GM19240 (cell line): ENCODE results near the gene MEDAG.

Experiments
- DNase-seq: peaks from one replicate; pipeline ENCODE4 v3.0.0; 2011; ENCODE audit warnings: low spot score; ENCODE audit not compliant: insufficient read length

Gene MEDAG

DNA sequence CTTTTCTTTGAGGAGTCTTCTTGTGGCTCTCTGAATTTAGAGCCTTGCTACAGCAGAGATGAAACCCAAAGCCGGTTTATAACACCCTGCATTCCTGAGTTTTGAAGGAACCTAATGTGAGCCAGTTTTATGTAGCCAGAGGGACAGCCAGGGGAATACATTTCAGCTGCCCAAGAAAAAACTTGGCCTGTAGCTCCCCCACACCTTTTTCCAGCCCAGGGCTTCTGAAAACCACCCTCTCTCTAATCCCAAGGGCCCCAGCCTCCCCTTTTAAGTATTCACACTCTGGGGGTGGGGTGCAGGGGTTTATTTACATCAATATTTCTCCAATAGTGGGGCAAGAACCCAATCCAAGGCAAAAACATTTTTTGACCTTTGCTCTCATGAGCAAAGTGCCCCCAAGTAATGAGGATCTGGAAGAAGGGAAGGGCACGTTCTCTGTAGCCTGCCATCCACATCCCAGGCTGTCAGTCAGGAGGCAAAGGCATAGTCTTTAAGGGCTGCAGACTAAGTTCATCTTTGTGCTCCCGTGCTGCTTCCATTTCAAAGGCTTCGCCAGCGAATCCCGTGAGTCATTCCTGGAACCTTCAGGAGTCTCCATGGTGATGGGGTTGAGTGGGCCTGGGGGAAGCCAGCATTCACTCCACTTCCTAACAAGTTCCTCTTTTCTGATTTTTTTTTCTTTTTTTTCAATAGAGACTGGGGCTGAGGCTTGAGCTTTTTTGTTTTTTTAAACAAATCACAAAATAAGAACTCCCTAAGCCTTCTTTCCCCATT lies 33.2 kb upstream of the MEDAG start:
- DNase-seq = no peak

DNA sequence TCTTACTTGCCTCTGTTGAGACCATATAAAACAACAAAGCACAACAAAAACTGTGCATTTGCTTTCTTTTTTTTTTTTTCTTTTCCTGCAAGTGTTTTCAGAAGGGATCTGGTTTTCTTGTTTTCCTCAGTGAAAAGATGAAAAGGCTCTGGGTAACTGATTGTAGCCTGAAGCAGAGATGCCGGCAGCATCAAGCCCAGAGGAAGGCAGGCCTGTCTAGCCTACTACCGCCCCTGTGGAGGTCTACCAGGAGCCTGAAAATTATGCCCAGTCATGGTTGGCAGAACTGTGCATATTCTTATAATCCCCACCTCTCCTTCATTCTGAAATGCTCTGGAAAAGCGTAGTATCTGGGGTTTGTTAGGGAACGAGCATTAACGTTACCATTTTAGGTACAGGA lies 32.6 kb upstream of the MEDAG start:
- DNase-seq = no peak

- no peak for DNase-seq
Observed at GRCh38 chr13:30874111-30874510, 32.0 kb upstream of the MEDAG start.

DNA sequence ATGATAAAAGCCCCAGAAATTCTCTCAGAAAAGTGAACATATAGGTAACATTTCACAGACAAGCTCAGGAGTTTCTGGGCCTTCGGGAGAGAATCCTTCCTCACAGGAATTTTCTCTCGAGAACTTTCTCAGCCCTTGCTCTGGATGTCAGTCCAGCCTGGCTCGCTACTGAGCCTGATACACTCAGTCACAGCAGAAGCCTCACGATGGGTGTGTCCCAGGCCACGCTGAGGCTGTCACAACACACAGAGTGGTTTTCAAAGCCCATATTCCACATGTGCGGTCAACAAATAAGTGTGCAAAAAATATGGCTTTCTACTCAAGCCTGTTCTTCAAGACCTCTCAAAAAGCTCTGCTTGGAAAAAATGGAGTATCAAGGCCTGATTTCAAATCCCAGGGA lies 31.5 kb upstream of the MEDAG start:
- no peak for DNase-seq

- DNase-seq = no peak
Observed at GRCh38 chr13:30877335-30877734, 28.7 kb upstream of the MEDAG start.

DNA sequence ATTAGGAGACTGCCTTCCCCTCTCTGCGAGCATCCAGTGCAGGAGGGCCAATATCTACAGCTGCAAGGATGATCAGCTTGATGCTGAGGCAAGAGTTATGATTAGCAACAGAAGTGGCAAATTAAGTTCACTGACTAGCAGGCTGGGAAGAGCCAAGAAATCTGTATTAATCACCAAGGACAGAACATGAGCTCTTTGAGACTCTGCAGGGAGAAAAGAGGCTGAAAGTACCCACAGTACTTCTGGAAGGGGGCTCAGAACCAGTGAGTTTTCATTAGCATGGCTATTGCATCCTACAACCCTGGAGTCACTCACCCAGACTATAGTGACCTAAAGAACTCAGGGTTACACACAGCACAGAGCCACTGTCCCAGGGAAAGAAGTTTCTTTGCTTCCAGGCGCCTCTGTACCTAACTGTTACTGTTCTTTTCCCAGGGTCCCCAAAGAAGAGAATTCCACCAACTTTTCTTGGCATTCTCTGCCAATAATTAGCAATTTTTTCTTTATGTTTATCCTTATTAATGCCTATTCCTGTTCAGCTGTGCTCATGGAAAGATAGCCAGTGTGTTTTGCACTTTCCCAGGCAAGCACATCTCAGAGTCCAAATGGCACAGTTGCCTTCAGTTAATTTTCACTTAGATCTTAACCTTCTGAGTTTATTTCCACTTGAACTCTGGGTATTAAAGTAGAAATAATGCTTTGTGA lies 25.8 kb upstream of the MEDAG start:
- DNase-seq = no peak

- DNase-seq = no peak
Observed at GRCh38 chr13:30880856-30881155, 25.3 kb upstream of the MEDAG start.

DNA sequence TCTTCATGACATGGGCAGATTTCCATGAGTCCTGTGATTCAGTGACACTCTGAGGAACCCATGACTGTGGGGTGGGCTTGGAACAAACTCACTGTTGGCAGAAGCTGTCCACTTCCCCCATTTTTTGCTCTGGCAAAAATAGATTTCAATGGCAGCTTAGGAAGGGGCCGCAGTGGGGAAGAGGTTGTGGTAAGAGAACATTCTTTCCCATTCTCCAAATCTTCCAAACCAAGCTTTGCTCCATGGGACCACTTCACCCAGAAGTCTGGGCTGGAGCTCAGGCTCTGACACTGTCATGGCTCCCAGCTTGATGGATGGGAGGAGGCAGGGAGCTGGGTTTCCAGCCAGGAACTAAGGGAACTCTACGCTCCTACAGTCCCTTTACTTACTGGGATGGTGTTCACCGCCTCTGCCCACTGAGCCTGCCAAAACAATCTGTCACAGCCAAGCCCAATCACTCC lies 24.9 kb upstream of the MEDAG start:
- no peak for DNase-seq

- no peak for DNase-seq
Observed at GRCh38 chr13:30882026-30882850, 23.8 kb upstream of the MEDAG start.

- no peak for DNase-seq
Observed at GRCh38 chr13:30882996-30883766, 22.9 kb upstream of the MEDAG start.

DNA sequence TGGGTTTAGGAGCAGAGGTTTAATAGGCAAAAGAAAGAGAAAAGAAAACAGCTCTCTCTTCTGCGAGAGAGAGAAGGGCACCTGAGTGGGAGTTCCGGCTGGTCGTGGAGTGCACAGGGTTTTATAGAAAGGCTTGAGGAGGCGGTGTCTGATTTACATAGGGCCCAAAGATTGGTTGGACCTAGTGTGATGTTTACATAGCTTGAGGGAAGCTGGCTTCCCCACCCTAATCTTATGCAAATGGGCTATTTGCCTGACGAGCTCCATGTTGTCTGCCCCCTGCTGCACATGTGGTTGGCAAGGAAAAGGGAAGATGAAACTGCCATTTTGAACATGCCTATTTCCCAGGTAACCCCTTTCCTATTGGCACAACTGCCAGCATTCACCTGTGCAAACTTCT lies 21.5 kb upstream of the MEDAG start:
- DNase-seq = no peak

- no peak for DNase-seq
Observed at GRCh38 chr13:30889196-30889690, 16.8 kb upstream of the MEDAG start.

DNA sequence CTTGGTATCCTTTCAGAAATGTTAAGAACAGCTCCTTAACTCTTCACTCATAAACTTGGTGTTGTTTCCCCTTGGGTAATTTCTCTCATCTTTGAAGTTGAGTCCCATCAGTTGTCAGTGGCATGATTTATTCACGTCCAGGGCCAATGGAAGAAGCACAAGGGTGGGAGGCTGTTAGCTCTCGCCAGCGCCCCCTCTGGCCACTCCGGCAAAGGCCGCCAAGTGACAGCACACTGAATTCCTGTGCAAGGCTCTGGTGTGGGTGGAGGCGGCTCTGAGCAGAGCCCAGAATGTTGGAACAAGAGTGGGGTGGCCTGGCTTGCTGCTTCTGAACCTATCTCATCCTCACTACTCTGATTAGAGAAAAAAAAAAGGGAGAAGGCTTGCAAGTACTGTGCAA lies 13.1 kb upstream of the MEDAG start:
- DNase-seq = no peak

DNA sequence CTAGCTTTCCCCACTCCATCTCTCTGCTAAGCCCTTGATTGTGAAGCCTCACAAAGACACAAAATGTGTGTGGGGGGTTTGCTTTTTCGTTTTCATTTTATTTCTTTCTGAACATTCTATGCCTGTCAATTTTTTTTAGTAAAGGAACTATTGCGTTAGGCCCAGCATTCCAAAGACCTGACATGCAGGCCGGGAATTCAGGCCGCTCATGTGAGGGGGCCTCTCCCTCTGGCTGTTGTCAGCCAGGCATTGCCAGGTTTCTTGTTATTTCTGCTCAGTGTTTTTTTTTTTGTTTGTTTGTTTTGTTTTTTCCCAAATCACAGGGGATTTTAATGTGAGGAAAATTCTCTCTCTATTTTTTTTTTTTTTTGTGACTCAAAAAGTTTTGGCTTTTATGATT lies 10.3 kb upstream of the MEDAG start:
- DNase-seq = no peak

DNA sequence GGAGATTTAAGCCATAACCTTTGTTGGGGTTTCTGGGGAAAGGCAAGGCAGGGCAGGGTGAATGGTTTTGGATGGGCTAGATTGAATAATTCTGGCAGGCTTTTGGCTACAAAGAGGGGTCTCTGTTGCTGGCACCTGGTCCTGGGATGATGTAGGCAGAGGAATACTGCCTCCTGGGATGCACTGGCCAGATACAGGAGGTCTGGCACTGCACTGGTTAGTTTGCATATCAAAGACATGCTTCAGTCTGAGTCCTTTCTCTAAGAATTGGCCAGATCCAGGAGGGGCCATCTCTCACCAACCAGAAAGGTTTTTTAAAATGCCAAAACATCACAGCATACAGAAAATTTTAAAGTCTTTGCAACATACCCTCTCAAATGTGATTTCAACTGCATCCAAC lies 8.0 kb upstream of the MEDAG start:
- DNase-seq = no peak

- DNase-seq = no peak
Observed at GRCh38 chr13:30898678-30899241, 7.3 kb upstream of the MEDAG start.

- no peak for DNase-seq
Observed at GRCh38 chr13:30900436-30900835, 5.6 kb upstream of the MEDAG start.

DNA sequence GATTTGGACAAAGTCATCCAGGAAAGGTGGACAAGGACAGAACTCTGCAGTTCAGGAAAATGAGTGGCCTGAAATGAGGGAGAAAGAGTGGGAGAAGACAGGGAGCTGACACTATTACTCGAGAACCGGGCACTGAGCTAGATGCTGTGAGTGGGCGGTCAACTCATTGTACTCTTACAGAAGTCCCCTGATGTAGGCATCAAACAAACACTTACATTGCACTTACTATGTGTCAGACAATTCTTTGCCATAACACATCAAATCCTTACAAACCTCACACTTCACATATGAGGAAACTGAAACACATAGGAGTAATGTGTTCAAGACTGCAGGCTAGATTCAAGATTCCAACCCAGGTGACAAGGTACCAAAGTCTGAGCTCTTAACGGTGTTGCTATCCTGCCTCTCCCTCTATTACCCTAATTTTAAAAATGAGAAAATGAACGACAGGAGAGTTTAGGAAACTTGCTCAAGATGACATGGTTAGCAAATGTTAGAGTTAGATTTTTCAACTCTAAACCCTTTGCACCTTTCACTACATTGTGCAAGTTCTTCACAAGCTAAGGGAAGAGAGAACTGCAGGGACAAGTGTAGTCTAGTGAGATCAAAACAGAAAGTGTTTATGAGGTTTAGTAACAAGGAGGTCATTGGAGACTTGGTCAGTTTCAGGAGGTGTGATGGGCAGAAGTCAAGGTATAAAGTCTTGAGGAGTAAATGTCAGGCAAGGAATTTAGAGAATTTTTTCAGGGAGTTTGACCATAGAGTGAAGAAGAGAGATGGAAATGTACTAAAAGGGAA lies 4.9 kb upstream of the MEDAG start:
- DNase-seq = no peak

DNA sequence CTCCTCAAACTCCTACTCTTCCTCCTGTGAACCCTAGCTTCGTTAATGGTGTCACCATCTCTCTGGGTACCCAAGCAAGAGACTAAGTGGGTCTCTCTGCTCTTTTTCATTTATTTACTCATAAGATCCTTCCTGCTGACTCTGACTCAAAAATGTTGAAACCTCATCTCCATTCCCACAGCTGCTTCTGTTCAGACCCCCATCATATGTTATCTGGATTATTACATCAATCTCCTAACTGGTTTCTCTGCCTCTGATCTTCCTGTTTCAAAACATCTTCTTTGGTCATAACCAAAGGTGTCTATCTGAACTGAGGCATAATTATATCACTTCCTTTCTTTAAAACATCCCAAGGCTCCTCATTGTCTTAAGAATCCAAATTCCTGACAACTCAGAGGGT lies 2.0 kb upstream of the MEDAG start:
- no peak for DNase-seq

GRCh38 chr13:30906411-30907051 lies 460 bp downstream of the MEDAG start:
- no peak for DNase-seq
